ENCODE results near the gene BCAS3. TPM values are rescaled to one million over a fixed set of nuclear protein-coding genes. Genes with fewer than 3 reads are reported as not detected.
"Not testable (repeated sequence)": the region's sequence is repeated elsewhere in the genome, so short reads cannot be mapped to it uniquely, and the experiment has no call there.

The BCAS3 gene
- total RNA-seq, 1 donor from 2014 or later: 19.0 TPM

DNA sequence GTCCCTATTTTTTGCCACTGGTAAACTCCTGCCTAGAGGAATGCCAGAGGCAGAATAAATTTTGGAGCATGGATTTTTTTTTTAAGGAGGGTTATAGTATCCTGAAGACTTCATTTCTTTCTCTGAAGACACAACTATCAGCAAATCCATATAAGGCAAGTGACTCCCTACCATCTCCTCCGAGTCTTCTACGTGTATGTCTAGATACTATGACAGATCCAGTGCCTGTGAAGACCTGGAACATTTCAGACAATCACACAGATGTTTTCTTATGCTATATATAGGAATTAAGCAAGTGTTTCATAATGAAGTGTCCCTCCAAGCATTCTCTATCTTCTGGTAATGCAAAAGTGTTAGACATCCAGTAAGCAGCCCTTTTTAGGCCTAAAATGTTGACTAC, 466.5 kb downstream of the BCAS3 start:
- intact Hi-C loops (cut with micrococcal nuclease): no loop called here

DNA sequence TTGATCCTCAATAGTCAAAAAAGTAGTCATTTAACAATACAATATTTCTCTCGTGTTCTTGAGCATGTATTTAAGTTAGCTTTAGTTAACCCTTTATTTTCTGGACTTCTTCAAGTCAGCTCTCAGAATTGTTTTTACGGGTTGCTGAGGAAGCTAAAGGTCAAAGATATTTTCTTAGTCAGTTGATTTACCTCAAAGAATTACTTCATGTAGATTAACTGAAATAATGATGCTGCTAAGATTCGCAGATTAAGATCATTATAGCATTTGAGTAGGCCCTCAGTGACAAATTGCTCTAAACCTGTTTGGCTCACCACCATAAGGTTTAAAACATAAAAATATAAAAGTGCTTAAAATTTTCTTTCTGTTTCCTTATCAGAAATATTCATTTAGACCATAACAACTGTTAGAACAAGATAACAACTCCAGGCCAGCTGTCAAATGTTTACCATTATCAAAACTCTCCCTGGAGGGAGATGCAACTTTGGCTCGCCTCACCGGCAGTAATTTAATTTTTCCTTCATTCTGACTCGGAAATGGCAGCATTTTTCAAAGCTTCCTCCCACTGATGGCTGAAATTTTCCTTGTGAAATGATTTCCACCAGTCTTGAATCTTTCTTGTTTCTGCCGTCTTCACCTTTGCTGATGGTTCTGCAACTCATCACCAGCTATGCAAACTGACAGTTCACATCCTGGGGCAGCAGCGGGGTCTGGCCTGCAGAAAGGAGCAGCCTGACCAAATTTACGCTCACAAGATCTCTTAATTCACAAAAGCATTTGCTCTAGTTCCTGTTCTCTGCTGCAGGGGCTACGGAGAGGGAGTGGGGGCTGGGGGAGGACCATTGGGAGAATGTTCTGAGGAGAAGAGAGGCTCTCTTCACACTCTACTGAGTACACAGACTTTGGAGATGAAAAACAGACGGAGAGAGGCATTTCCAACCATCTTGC, 467.2 kb downstream of the BCAS3 start:
- intact Hi-C loops (cut with micrococcal nuclease): no loop called here

DNA sequence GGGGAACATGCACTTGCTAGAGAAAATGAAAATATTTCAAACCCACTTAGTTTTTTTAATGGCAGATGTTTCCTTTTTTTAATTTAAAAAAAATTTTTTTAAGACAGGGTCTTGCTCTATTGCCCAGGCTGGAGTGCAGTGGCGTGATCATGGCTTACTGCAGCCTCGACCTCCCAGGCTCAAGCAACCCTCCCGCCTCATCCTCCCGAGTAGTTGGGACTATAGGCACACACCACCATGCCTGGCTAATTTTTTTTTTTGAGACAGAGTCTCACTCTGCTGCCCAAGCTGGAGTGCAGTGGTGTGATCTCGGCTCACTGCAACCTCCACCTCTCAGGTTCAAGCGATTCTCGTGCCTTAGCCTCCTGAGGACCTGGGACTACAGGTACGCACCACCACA, 469.2 kb downstream of the BCAS3 start:
- intact Hi-C loops (cut with micrococcal nuclease): not testable (repeated sequence)

DNA sequence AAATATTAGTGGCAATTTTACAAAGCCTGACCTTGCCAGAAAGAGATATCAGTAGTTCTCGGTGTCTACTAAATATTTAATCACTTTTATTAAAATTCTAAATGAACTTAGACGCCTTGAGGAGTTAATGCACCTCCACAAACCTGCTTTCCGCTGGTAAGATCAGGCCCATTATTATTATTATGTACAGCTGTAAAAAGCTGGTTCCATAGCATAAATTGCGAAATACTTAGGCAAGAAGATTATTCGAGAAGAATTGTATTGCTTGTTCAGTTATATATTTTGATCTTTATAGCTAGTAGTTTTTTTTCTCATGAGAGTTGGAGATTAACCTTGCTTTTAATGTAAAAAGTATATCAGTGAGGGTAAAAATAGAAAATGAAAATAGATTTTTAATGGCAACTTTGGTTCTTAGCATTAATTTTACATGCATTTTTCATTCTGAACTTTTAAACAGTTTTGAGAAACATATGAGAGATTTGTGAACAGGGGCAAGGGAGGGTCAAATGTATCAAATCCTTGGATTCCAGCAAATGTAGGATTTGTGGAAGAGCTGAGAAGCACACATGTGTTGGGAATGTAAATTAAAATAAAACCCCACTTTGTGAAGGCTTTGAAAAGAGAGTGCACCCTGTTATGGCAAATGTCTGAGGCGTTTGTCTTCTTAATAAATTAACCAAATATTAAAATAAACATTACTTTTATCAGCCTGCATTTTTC, 471.6 kb downstream of the BCAS3 start:
- intact Hi-C loops (cut with micrococcal nuclease): no loop called here

DNA sequence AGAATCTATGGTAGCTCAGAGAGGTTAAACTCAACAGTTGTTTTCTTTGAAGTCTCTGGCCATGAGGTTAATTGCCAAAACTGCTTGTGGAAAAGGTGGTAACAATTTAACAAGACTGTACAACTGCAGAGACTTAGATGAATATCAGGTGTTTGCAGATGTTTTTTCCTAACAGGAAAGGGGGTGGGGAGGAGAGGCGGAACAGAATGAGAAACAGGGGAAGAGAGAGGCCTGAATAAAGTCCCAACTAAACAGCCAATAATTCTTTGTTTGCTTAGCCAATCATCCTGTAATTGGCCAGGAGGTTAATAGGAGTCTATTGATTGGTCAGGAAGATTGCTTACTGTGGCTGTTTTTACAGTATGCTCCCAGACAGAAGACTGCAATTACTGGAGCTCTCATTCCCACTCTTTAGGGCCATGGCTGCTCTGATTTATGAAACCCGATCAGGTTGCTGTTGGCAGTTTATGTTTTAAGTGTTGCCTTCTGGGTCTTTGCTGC, 472.3 kb downstream of the BCAS3 start:
- intact Hi-C loops (cut with micrococcal nuclease): no loop called here

DNA sequence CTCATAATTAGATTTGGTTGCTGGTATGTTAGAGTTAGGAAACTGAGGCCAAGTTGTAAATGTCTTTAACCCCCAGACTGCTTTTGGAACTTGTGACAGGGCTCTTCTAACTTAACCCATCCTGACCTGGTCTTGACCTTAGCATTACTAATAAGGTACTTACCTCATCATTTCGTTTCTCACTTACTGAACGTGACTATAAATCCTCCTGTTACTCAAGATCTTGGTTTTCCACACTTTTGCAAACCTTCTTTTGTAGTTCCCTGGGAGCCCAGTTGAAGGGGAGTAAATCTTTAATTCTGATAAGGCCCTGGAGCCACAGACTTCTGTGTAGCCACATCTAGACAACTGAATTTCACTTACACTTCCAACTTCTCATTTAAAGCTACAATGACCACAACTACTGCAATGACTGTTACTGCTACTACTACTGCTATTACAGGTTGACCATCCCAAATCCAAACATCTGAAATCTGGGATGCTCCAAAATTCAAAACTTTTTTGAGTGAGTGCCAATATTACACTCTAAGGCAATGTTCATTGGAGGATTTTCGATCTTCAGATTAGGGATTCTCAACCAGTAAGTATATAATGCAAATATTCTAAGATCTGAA, 473.1 kb downstream of the BCAS3 start:
- intact Hi-C loops (cut with micrococcal nuclease): no loop called here

DNA sequence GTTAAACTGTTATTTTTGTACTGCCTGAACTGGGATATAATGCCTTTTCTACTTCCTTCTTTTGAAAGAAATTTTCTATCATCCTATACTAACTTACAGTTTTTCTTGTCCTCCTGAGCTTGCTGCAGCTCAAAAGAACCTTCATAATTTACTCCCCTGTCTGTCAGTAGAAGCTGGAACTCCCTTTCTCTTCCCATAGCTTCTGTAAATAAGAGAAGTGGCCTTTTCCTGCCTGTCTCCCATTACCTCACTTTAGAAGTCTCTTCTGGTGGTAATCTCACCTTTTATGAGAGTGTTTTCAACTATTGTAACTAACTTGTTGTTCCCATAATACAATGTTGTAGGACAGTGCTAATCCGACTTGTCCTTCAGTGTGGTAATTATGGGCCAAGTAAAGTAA, 475.2 kb downstream of the BCAS3 start:
- intact Hi-C loops (cut with micrococcal nuclease): no loop called here

DNA sequence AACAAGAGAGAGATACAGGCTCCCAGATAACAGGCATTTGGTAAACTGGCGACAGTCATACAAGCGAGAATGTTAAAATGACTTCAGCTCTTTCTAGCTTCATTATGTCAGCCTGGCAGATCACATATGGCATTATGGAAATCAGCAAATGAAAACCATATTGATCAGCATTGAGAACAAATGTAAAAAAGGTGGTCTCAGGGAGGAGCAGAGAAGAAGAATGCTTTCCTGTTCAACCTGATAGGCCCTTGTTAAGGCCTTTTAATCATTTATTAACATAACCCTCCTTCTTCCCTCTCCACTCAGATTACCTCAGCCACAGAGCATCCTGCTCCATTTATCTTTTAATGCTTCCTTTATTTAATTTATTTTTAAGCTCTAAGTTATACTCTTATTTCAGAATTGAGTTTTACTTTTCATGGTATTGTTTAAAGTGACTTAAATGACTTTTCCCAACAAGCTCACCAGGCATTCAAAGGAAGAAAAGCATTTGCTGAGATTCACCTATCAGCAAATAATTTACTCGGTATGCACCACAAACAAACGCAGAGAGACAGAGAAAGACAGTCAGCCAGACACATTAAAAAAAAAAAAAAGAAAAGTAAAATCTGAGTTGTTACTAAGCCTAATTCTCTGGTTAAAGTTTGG, 478.1 kb downstream of the BCAS3 start:
- intact Hi-C loops (cut with micrococcal nuclease): no loop called here

DNA sequence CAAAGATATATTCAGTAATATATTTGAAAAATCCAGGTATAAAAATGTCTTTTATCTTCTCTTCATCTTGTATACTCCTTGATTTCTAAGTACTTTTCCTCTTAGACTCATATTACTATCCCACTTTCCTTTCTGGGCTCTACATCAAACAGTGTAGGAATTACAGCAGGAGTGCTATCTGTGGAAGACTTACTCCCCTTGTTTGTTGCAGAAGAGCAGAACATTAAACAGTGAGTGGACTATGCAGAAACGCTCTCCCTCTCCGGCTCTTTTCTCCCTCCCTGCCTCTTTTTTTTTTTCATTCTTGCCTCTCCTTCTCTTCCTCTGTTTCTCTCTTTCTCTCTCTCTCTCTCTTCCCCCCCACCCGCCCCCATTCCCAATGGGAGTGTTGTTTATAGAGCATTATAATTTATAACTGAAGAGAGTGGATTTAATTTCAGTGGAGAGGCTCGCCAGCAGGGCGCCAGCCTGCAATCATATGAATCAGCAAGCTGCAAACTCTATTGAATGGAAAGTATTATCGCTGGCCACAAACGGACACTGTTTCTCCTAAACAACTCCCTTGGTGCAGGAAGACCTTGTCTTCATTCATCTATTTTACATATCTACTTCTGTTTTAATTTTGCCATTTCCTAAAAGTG, 479.7 kb downstream of the BCAS3 start:
- intact Hi-C loops (cut with micrococcal nuclease): no loop called here

DNA sequence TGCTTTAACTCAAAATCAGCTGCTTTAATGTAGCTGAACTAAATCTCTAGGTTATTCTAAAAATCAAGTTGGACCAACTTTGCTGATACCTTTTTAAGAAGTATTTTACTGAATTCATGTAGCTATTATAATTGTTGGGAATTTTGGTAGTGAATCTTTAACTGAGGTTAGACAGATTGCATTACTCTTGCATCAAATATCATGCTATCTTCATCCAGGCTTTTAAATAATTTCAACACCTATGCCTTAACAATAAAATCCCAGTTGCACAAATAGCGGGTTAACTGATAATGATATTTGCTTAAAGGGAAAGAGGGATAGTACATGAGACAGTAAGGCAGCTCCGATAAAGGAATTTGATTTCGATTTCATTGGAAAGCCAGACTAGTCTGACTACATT, 480.7 kb downstream of the BCAS3 start:
- intact Hi-C loops (cut with micrococcal nuclease): no loop called here

DNA sequence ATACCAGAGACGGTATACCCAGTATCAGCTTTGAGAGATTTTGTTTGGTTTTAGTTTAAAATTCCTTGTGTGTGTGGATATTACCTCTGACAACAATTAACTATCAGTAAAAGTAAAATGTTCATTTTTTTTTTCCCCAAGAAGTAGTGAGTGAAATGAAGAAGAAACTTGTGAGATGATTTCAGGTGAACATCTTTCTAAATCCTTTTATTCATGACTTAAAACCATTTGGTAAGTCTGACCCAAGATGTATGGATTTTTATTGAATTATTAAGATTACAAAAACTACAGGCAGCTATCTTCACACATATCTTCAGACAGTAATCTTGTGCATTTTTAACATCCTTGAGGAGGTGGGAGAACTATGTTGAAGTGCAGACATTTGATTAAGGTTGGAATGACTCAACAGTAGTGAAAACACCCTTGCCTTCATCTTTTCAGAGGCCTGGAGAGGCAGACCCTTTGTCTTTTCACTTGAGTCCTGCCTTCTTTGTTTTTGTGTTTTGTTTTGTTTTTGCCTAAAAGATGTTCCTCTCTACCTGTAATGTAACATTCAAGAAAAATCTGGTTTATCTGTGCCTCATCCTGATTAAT, 481.7 kb downstream of the BCAS3 start:
- intact Hi-C loops (cut with micrococcal nuclease): no loop called here

DNA sequence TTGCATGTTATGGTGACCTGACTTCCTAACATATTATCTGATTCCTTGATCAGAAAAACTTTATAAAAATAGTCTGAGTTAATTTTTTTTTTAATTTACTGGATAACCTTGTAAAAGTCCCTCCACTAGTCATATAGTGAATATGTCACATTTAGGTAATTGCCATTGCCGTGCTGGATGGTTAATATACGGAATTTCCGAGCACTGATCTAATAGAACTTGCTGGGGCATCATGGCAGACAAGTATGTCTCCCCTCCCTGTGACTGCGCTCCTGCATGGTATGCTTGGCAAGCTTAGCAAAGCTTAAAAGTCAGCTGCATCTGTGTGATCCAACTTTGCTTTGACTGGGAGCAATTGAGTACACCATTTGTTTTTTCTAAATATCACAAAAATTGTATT, 482.6 kb downstream of the BCAS3 start:
- intact Hi-C loops (cut with micrococcal nuclease): no loop called here

DNA sequence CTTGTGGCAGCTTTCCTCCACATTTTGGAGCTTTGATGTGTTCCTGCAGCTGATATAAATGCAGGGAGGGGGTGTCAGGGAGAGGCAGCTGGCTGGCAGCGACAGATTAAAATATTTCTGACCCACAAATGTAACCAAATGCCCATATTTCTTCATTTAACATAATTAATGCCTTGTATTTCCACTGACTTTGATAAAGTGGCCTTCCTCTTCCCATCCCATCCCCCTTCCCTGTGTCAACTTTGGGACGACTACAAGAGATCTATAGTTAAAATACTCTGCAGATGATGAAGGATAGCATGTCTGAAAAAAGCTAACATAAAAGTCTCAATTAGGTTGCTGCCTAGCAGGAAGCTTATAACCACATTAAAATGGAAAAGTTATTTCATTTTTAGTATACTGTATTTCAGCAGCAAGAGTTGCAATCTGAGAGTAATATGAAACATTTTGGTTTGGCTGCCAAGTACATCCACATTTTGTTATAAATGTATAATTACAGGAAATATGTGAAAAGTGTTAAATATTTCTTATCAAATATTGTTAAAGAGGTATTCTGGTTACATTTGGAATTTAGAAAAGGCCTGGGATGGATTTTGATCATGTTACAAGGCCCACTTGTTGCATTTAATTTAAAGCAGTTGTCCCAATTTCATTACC, 483.3 kb downstream of the BCAS3 start:
- intact Hi-C loops (cut with micrococcal nuclease): no loop called here

DNA sequence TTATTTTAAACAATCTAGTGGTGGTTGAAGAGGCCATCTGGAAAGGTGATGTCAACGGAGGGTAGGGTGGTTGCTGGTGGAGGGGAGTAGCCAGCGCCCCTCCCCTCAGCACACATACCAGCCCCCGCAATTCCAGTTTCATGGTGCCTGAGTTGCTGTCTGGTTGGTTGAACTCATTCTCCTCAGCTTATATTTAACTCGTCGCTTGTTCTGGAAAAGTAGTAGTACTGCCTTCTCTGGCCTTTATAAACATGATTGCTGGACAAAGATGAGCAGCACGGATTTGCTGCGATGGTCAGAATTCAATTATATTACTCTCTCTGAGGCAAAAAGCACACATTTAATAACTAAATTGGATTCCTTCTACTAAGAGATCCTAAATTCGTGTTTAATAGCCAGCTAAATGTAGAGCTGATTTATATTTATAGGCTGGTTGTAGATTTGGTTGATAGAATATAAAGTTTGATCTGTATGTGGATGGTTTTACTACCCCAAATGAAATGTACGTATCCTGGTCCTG, 484.0 kb downstream of the BCAS3 start:
- intact Hi-C loops (cut with micrococcal nuclease): no loop called here

DNA sequence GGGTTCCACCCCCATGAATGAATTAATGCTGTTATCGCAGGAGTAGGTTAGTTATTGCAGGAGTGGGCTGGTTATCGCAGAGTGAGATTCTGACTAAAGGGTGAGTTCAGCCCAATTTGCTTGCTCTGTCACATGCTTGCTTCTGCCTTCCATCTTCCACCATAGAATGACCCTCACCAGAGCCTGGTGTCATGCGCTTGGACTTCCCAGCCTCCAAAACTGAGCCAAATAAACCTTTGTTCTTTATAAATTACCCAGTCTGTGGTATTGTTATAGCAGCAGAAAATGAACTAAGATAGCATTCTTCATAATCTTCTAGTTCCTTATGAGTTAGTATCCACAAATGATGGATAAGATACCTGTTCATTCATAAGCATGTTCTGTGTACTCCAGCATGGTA, 486.9 kb downstream of the BCAS3 start:
- intact Hi-C loops (cut with micrococcal nuclease): no loop called here

DNA sequence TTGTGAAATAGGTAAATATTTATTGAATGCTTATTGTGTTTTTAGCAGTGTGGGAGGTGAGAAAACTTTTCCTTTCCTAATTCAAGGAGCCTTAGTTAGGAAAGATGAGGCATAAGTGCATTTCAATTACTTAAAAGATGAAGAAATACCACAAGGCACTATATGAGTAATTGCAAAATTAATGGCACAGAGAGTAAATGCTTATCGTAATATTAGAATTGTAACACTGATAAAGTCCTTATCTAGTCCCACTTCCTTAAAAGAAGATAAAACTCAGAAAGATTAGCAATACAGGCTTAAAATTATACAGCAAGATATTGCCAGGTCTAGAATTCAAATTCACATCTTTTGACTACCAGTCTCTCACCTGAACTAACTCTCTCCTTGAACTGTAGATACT, 489.4 kb downstream of the BCAS3 start:
- intact Hi-C loops (cut with micrococcal nuclease): no loop called here

DNA sequence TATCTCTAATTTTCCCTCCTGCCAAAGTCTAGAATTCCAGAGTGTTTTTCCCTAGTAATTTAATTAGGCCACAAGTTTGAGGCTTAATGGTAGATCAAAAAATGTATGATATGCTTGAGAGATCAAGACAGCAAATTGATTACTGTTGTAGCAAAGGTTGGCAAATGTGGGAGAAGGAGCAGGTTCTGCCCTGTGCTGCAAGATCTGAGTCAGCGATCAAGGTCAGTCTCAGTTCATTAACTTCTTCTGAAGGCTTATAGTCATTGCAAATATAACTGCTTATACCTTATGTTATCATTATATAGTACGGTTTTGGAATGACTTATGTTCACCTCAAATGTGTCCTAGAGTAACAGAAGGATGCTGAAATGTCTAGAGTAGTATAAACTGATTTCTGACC, 490.9 kb downstream of the BCAS3 start:
- intact Hi-C loops (cut with micrococcal nuclease): no loop called here

DNA sequence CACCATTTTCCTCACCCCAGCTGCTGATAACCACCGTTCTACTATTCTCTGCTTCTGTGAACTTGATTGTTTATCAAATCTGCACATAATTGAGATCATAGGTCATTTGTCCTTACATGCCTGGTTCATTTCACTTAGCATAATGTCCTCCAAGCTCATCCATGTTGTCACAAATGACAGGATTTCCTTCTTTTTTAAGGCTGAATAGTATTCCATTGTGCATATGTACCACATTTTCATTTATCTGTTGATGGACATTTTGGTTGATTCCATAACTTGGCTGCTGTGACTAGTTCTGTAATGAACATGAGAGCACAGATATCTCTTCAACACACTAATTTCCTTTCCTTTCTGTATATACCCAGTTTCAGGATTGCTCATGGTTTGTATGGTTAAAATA, 496.7 kb downstream of the BCAS3 start:
- intact Hi-C loops (cut with micrococcal nuclease): no loop called here

DNA sequence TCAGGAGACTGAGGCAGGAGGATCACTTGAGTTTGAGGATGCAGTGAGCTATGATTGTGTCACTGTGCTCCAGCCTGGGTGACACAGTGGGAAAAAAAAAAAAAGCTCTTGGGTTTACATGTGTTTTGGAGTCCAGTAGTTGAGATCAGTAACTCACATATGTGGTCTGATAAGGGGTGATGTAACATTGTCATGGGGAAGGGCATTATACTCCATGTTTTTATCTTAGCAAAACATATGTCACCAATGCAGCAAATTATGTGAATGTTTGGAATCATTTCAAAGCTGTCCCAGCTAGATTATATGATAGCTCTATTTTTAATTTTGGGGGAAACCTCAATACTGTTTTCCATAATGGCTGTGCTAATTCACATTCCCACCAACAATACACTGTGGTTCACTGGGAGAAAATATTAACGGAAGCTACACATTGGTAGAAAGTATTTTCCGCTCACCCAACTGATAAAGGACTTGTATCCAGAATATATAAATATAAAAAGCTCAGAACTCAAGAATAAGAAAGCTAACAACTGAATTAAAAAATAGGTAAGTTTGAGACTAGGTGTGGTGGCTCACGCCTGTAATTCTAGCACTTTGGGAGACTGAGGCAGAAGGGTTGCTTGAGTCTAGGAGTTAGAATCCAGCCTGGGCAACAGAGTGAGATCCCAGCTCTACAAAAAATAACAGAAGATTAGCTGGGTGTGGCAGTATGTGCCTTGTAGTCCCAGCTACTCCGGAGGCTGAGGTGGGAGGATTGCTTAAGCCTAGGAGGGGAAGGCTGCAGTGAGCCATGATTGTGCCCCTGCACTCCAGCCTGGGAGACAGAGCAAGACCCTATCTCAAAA, 497.9 kb downstream of the BCAS3 start:
- intact Hi-C loops (cut with micrococcal nuclease): no loop called here

Data from T-helper 1 cell treated with Interleukin-12 subunit alpha and Interleukin-12 subunit beta and Interleukin-4 antibody, amounts not matched to agents 30 ng/mL and 1 ng/mL, for 36 hours (primary cell).